Mesothelial cell of epicardium (in vitro differentiated cells): ENCODE measurements around the gene TNNI2. TPM values are rescaled to one million over a fixed set of nuclear protein-coding genes. Genes with fewer than 3 reads are reported as not detected.
"Not testable (repeated sequence)": the region's sequence is repeated elsewhere in the genome, so short reads cannot be mapped to it uniquely, and the experiment has no call there.

Experiments used
- DNase-seq, 2 experiments: peaks; one replicate each; pipeline ENCODE4 v3.0.0; 2021; ENCODE audit warnings: low spot score in 2 of 2; ENCODE audit not compliant: unreplicated experiment in 2 of 2
- H3K27ac Mint-ChIP-seq: 2 replicates; pipeline ENCODE4 v1.8.0; 2021; ENCODE audit warnings: mixed read lengths
- H3K27me3 Mint-ChIP-seq: 2 replicates; pipeline ENCODE4 v1.8.0; 2021; ENCODE audit warnings: low read depth, mixed read lengths
- H3K36me3 Mint-ChIP-seq: 2 replicates; pipeline ENCODE4 v1.8.0; 2021; ENCODE audit warnings: mixed read lengths
- H3K4me1 Mint-ChIP-seq: 2 replicates; pipeline ENCODE4 v1.8.0; 2021; ENCODE audit warnings: mixed read lengths
- H3K4me3 Mint-ChIP-seq: 2 replicates; pipeline ENCODE4 v1.8.0; 2021; ENCODE audit warnings: mild to moderate bottlenecking, moderate library complexity, mixed read lengths
- H3K9me3 Mint-ChIP-seq: 2 replicates; pipeline ENCODE4 v1.8.0; 2021; ENCODE audit warnings: mixed read lengths
- total RNA-seq: library from RNA; stranded (reverse); gene quantifications from 3 replicates; pipeline ENCODE4 v1.2.1, GENCODE V29; 2021
- TF ChIP-seq, protein P1 (sequence below): fragments of 200-600 bp; sonication (generic); IDR thresholded peaks from one replicate; pipeline ENCODE4 v1.5.0; 2021; ENCODE audit warnings: antibody characterized with exemption; ENCODE audit not compliant: unreplicated experiment

TNNI2 gene
- total RNA-seq, 1 donor from 2014 or later = 1.3 TPM

DNA sequence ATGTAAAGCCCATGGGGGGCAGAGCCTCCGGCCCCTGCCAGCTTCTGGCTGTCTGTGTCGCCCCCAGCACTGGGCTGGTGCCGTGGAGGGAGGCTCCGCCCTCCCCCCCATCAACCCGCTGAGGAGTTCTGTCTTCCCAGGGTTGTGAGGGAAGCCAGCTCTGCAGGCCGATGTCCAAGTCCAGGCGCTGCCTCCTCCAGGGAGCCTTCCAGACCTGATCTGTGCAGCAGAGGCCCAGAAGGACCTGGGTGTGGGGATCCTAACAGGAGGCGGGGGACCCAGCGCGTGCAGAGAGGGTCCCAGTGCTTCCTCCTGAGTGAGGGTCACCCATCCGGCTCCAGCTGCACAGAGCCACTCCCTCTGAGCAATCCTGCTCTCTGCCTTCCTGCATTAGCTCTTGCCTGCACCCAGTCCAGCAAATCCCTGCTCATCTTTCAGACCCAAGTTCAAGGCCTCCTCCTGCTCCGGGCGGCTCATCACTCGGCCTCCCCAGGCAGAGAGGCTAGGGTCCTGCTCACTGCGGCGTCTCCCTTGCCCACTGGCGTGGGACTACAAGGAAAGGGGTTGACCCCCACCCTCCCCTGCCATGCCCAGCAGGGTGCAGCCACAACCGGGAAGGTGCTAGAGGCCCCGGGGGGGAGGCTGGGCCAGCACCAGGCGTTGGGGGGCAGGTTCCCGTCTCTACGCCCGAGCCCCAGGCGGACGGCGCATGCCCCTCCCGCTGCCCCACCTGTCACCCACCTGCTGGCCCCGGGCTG is 36.5 kb downstream of the TNNI2 start:
- H3K36me3 Mint-ChIP-seq = no peaks in the 10 kb centered on the region
- no peaks in the 10 kb centered on the region for H3K9me3 Mint-ChIP-seq
- no peak for DNase-seq
- peaks cover 23% of the 10 kb centered on the region for H3K4me1 Mint-ChIP-seq
- H3K4me3 Mint-ChIP-seq = no peak overlapping the region
- peak overlapping the region; percentile 53 for H3K27ac Mint-ChIP-seq
- TF ChIP-seq, protein P1, sequence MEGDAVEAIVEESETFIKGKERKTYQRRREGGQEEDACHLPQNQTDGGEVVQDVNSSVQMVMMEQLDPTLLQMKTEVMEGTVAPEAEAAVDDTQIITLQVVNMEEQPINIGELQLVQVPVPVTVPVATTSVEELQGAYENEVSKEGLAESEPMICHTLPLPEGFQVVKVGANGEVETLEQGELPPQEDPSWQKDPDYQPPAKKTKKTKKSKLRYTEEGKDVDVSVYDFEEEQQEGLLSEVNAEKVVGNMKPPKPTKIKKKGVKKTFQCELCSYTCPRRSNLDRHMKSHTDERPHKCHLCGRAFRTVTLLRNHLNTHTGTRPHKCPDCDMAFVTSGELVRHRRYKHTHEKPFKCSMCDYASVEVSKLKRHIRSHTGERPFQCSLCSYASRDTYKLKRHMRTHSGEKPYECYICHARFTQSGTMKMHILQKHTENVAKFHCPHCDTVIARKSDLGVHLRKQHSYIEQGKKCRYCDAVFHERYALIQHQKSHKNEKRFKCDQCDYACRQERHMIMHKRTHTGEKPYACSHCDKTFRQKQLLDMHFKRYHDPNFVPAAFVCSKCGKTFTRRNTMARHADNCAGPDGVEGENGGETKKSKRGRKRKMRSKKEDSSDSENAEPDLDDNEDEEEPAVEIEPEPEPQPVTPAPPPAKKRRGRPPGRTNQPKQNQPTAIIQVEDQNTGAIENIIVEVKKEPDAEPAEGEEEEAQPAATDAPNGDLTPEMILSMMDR = no peak
- H3K27me3 Mint-ChIP-seq = peaks cover 8% of the 10 kb centered on the region

DNA sequence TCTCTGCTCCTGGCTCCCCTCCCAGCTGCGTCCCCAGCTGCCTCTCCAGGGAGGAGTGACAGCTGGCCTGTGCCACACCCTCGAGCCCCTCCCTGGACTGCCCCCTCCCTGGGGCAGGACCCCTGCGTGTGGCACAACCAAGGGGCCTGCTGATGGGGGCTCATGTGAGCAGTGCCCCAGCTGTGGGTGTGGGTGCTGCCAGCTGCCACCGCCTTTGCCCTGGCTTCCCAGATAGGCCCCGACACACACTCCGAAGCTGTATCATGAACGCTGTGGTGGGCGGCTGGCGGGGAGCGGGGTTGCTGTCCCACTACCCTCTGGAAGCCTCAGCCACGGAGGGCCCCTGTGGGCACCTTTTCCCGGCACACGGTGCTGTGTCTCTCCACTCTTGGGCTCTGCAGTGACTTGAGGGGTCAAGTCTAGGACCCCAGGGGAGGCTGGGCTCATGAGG is 37.1 kb downstream of the TNNI2 start:
- H3K27ac Mint-ChIP-seq = peak overlapping the region; percentile 87
- peaks cover 23% of the 10 kb centered on the region for H3K4me1 Mint-ChIP-seq
- not testable (repeated sequence) for H3K4me3 Mint-ChIP-seq, H3K36me3 Mint-ChIP-seq, H3K27me3 Mint-ChIP-seq, DNase-seq, H3K9me3 Mint-ChIP-seq

DNA sequence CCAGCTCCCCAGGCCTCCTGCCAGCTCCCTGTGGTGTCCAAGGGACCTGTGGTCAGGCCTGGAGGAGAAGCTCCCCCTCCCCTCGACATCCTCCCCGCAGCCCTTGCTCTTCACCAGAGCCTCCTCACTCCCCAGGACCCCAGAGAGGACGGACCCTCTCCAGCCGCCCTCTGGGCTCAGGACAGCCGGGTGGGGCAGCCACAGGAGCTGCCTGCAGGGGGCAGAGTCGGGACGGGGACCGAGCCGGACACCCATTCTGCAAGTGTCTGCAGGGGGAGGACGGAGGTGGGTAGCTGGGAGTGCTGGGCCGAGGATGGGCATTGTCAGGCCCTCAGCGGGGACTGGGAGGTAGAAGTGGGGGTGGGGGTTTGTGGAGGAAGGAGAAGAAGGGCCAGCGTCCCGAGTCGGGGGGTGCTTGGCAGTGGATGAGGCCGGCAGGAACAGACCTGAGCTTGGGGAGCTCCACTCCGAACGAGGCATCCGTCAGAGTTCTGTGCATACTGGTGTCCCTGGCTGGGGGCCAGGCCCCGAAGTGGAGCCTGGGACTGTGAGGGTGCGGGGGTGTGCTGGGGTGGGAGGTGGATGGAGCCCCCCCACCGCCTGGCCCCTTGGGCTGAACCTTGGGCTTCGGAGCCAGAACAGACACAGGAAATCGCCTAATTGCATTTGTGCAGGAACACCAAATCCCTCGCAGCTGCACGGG is 37.7 kb downstream of the TNNI2 start:
- no peaks in the 10 kb centered on the region for H3K9me3 Mint-ChIP-seq
- H3K4me3 Mint-ChIP-seq = peak overlapping the region; percentile 24
- no peaks in the 10 kb centered on the region for H3K36me3 Mint-ChIP-seq
- TF ChIP-seq, protein P1 = peak; percentile 38
- H3K4me1 Mint-ChIP-seq = peaks cover 23% of the 10 kb centered on the region
- H3K27ac Mint-ChIP-seq = peak overlapping the region; percentile 87
- no peaks in the 10 kb centered on the region for H3K27me3 Mint-ChIP-seq
- peak; percentile 28 to 65 for DNase-seq

DNA sequence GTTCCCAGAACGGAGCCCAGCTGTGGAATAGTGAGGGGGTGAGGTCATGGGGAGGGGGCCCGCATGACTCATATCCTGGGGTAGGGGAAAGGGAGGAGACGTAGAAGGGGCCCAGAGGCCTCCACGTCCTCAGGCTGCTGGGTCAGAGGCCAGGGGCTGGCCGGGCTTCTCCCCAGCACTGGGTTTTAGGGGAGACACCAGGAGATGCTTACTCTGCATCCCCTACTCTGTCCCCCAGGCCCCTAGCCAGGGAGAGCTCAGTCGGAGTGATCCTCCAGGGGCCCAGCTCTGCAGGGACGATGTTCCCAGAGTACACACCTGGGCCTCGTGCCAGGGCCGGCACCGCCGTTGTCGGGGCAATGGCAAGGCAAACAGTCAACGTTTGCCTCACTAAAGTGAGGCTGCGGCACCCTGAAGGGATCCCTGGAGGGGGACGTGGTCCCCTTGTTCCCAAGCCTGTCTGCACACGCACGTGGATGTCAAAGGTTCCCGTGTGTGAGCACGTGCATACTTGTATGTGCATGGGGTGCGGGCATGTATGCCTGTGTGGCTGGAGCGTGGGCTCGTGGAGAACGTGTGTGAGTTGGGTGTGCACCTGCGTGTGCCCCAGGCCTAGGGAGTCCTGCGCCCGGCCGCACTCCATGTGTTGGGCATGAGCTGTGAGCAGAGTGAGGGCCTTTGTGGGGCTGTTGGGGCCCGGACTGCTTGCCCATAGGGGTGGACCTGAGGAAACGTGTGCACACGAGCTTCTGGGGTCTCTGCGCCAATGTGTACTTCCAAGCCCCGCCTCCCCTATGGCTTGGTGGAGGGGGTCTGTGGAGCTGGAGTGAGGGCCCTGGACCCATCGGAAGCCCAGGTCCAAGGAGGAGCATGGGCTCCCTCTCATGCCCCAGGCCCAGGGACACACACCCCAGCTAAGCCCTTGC is 38.7 kb downstream of the TNNI2 start:
- Mint-ChIP-seq H3K27me3 (no peaks in the 10 kb centered on the region), H3K36me3 (no peaks in the 10 kb centered on the region), H3K27ac (peak overlapping the region; percentile 91), H3K4me1 (peaks cover 25% of the 10 kb centered on the region), H3K9me3 (no peaks in the 10 kb centered on the region), H3K4me3 (no peak overlapping the region)
- peak; percentile 19 to 58 for DNase-seq
- TF ChIP-seq, protein P1 = no peak

DNA sequence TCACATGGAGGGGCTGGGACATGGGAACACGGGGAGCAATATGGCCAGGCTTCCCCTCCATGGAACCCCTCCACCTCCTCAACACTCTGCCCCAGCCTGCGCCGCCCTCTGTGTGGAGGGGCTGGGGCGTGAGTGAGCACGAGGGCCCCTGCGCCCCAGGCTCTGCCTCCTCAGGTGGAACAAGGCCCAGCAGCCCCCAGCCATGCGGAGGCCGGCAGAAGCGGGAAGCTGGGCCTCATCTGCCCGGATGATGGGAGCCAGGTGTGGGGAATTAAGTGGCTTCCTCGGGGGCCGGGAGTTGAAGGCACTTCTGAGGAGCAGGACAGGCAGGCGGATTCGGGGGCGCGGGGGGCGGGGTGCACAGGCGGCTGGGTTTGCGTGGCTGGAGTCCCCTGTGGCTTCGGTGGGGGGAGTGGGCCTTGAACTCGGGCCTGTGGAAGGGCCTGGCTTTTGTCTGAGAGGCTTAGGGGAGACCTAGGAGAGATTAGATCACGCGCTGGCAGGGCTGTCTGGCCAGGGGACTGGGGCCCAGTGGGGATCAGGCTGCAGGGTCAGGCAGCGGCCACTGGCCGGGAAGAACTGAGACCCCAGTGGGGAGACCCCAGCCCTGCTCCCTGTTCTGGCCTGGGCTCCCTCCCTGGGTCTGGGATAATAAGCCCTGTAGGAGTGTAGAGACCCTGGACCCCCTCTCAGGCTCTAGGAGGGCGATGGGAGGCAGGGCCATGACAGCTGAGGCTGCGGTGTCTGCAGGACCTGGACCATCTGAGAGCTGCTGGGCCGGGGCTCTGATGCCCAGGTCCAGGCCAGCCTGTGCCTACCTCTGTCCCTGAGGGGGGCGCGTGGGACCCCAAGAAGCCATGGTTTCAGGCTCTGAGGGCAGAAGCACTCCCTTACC is 39.6 kb downstream of the TNNI2 start:
- no peak overlapping the region for H3K4me3 Mint-ChIP-seq
- peaks cover 27% of the 10 kb centered on the region for H3K4me1 Mint-ChIP-seq
- TF ChIP-seq, protein P1 = no peak
- H3K27me3 Mint-ChIP-seq = no peaks in the 10 kb centered on the region
- H3K36me3 Mint-ChIP-seq = no peaks in the 10 kb centered on the region
- H3K27ac Mint-ChIP-seq = peak overlapping the region; percentile 47
- H3K9me3 Mint-ChIP-seq = no peaks in the 10 kb centered on the region
- DNase-seq = peak in 1 of 2 experiments; percentile 27
